ENCODE data around the gene SUN1. TPM values are rescaled to one million over a fixed set of nuclear protein-coding genes. Genes with fewer than 3 reads are reported as not detected.

SUN1 gene
- total RNA-seq, 3 donors from 2014 or later, result 153 to 189 (median 160) TPM

DNA sequence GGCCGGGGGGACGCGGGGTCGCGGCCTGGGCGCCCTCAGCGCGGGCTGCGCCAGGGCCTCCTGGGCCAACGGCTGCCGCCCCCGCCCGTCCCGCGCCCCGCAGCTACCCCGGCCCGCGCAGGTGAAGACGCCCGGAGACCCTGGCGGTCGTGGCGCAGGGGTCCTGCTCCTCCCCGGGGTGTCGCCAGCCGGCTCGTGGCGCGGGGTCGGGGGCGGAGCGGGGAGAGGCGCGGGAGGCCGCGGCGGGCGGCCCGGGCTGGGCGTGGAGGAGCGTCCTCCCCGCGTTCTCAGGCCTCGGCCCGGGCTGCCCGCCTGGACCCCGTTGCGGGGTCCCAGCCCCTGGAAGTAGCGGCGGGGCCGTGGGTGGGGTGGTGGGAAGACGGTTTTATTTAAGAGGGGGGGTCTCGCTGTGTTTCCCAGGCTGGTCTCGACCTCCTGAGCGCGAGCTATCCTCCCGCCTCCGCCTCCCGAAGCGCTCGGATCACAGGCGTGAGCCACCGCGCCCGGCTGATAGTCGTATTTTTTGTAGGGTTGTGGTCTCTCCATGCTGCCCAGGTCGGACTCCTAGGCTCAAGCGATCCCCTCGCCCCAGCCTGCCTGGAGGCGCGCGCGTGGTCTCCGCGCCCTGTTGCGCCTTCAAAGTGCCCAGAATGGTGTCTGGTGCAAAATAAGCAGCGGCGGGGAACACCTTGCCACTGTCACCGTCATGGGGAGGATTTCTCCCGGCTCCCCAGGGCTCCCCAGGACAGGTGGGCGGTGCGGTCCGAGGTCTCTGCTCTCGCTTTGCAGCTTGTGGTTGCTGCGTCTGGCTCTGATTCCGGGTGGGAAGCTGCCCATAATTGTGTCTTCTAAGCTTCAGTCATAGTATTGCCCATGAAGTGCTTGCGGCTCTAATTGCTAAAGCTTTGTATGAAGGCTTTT, 15.3 kb upstream of the SUN1 start:
- H3K36me3 ChIP-seq, result no peaks in the 10 kb centered on the region
- peaks cover 9 to 23% of the 10 kb centered on the region in 2 donors for H3K4me1 ChIP-seq
- DNase-seq (ENCODE audit: low spot score in 2 of 2), result peak; percentile 51 to 53
- intact Hi-C loops (cut with DNase I; ENCODE audit: low total_unique reads), result loop anchor here (5.0 kb wide), 1 partner anchor 60 kb away; the partner anchor contains the start of gene GET4
- H3K27me3 ChIP-seq, result no peaks in the 10 kb centered on the region
- H3K4me3 ChIP-seq, result peak overlapping the region; percentile 67 to 89 (median 86)
- peak overlapping the region; percentile 99 for H3K27ac ChIP-seq
- no peaks in the 10 kb centered on the region for H3K9me3 ChIP-seq
- TF ChIP-seq, protein P1, sequence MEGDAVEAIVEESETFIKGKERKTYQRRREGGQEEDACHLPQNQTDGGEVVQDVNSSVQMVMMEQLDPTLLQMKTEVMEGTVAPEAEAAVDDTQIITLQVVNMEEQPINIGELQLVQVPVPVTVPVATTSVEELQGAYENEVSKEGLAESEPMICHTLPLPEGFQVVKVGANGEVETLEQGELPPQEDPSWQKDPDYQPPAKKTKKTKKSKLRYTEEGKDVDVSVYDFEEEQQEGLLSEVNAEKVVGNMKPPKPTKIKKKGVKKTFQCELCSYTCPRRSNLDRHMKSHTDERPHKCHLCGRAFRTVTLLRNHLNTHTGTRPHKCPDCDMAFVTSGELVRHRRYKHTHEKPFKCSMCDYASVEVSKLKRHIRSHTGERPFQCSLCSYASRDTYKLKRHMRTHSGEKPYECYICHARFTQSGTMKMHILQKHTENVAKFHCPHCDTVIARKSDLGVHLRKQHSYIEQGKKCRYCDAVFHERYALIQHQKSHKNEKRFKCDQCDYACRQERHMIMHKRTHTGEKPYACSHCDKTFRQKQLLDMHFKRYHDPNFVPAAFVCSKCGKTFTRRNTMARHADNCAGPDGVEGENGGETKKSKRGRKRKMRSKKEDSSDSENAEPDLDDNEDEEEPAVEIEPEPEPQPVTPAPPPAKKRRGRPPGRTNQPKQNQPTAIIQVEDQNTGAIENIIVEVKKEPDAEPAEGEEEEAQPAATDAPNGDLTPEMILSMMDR (IDR thresholded peaks at IDR 0.05), result no peak
- no peak for TF ChIP-seq POLR2A (IDR thresholded peaks at IDR 0.05)
- TF ChIP-seq POLR2AphosphoS5 (IDR thresholded peaks at IDR 0.05), result peak in 1 of 3 donors; percentile 18

DNA sequence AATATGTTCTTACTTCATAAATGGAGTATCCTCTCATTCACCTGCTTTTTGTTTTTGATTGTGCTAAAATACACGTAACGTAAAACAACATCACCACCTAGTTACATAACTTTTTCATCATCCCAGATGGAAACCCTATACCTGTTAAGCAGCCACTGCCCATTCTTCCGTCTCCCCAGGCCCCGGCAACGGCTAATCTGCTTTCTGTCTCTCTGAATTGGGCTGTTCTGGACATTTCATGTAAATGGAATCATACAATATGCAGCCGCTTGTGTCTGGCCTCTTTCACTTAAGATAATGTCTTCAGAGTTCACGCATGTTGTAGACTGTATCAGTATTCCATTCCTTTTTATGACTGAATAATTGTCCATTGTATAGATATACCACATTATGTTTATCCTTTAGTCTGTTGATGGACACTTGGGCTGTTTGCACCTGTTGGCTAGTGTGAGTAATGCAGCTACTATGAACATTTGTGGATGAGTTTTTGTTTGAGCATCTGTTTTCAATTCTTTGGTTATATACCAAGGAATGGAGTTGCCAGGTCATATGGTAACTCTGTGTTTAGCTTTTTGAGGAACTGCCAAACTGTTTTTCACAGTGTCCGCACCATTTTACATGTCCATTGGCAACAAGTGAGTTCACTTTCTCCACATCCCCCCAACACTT, 14.1 kb upstream of the SUN1 start:
- no peak overlapping the region for H3K4me3 ChIP-seq
- H3K27me3 ChIP-seq, result no peaks in the 10 kb centered on the region
- no peak for DNase-seq (ENCODE audit: low spot score in 2 of 2)
- peak overlapping the region in 1 of 2 donors; percentile 99 for H3K27ac ChIP-seq
- H3K4me1 ChIP-seq, result peaks cover 6 to 23% of the 10 kb centered on the region in 2 donors
- intact Hi-C loops (cut with DNase I; ENCODE audit: low total_unique reads), result loop anchor here (5.0 kb wide), 1 partner anchor 59 kb away; the partner anchor contains the start of gene GET4
- H3K9me3 ChIP-seq, result no peaks in the 10 kb centered on the region
- no peaks in the 10 kb centered on the region for H3K36me3 ChIP-seq
- TF ChIP-seq, protein P1 (IDR thresholded peaks at IDR 0.05), result peak in 2 of 3 donors; percentile 41 to 50
- no peak for TF ChIP-seq POLR2AphosphoS5 (IDR thresholded peaks at IDR 0.05)
- no peak for TF ChIP-seq POLR2A (IDR thresholded peaks at IDR 0.05)

DNA sequence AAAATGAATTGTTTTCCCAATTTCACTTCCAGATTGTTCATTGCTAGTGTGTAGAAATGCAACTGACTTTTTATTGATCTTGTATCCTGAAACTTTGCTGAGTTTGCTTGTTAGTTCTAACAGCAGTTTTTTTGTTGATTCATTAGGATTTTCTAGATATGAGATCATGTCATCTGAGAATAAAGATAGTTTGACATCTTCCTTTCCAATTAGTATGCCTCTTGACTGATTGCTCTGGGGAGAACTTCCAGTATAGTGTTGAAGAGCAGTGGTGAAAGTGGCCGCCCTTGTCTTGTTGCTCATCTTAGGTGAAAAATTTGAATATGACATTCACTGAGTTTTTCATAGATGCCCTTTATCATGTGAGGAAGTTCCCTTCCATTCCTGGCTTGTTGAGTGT, 11.9 kb upstream of the SUN1 start:
- DNase-seq (ENCODE audit: low spot score in 2 of 2), result no peak
- Histone ChIP-seq H3K27ac (no peak overlapping the region), H3K4me3 (no peak overlapping the region), H3K4me1 (peaks cover 0 to 21% of the 10 kb centered on the region in 2 donors), H3K27me3 (no peaks in the 10 kb centered on the region), H3K9me3 (no peaks in the 10 kb centered on the region), H3K36me3 (no peaks in the 10 kb centered on the region)
- TF ChIP-seq POLR2AphosphoS5 (IDR thresholded peaks at IDR 0.05) (no peak), POLR2A (IDR thresholded peaks at IDR 0.05) (no peak)
- TF ChIP-seq, protein P1 (IDR thresholded peaks at IDR 0.05), result no peak
- intact Hi-C loops (cut with DNase I; ENCODE audit: low total_unique reads), result no loop called here

DNA sequence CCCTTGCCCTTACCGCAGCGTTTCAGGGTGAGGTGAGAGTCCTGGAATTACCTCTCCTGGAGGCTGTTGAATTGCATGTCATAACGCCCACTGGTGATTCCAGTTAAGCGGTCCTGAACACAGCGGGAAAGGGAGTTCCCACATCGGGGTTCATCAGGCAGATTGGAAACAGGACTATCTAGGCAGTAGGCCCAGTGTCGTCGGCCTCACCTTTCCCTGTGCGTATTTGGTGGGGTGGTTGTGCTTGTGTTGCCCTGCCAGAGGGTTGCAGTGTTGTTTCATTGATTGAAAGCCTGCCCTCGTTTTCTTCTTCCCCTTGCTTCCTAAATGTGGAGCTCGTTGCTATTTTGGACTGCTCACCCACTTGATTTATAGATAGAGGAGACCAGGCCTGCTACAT, 10.6 kb upstream of the SUN1 start:
- H3K36me3 ChIP-seq, result no peaks in the 10 kb centered on the region
- H3K27me3 ChIP-seq, result no peaks in the 10 kb centered on the region
- intact Hi-C loops (cut with DNase I; ENCODE audit: low total_unique reads), result no loop called here
- TF ChIP-seq, protein P1 (IDR thresholded peaks at IDR 0.05), result no peak
- TF ChIP-seq POLR2A (IDR thresholded peaks at IDR 0.05), result no peak
- TF ChIP-seq POLR2AphosphoS5 (IDR thresholded peaks at IDR 0.05), result no peak
- no peaks in the 10 kb centered on the region for H3K9me3 ChIP-seq
- no peak overlapping the region for H3K4me3 ChIP-seq
- H3K27ac ChIP-seq, result peak overlapping the region; percentile 52 to 64
- H3K4me1 ChIP-seq, result peaks cover 0 to 19% of the 10 kb centered on the region in 2 donors
- no peak for DNase-seq (ENCODE audit: low spot score in 2 of 2)

All from breast epithelium (tissue), 4 donors.